Astrocyte of the spinal cord (primary cell): ENCODE results near the gene PRKCA.

Source experiments
- DNase-seq: peaks from one replicate; pipeline ENCODE4 v3.0.0; 2011; ENCODE audit warnings: low read depth, low spot score
- H3K4me3 ChIP-seq: 2 replicates; pipeline ENCODE4 v1.5.1; 2011; ENCODE audit warnings: low read depth, mild to moderate bottlenecking, low read length, moderate library complexity
- CTCF ChIP-seq: IDR thresholded peaks from 2 replicates; pipeline ENCODE4 v1.5.1; 2012; ENCODE audit warnings: low read depth, mild to moderate bottlenecking, low read length, inconsistent platforms
- in situ Hi-C: cut with HindIII; loops from 2 replicates; pipeline ENCODE4 v1.10.0; 2017; ENCODE audit warnings: low sequenced_read_pairs

Gene PRKCA

GRCh38 chr17:66375121-66375520 lies 72.7 kb downstream of the PRKCA start:
- in situ Hi-C loops: no loop called here
- no peak overlapping the region for H3K4me3 ChIP-seq
- no peak for TF ChIP-seq CTCF
- no peak for DNase-seq

- peak; percentile 30 for DNase-seq
- in situ Hi-C loops: no loop called here
- no peak overlapping the region for H3K4me3 ChIP-seq
- no peak for TF ChIP-seq CTCF
Measured at GRCh38 chr17:66378296-66378695, 75.9 kb downstream of the PRKCA start.

GRCh38 chr17:66379544-66379943 lies 77.1 kb downstream of the PRKCA start:
- H3K4me3 ChIP-seq: no peak overlapping the region
- no peak for TF ChIP-seq CTCF
- in situ Hi-C loops: no loop called here
- no peak for DNase-seq

GRCh38 chr17:66379996-66380395 lies 77.6 kb downstream of the PRKCA start:
- in situ Hi-C loops: no loop called here
- no peak for TF ChIP-seq CTCF
- no peak for DNase-seq
- H3K4me3 ChIP-seq: no peak overlapping the region

- no peak for DNase-seq
- no peak overlapping the region for H3K4me3 ChIP-seq
- in situ Hi-C loops: no loop called here
- TF ChIP-seq CTCF: no peak
Measured at GRCh38 chr17:66381701-66382362, 79.4 kb downstream of the PRKCA start.

GRCh38 chr17:66383333-66383732 lies 80.9 kb downstream of the PRKCA start:
- in situ Hi-C loops: no loop called here
- peak; percentile 93 for DNase-seq
- no peak for TF ChIP-seq CTCF
- H3K4me3 ChIP-seq: no peak overlapping the region
